Neural progenitor cell (in vitro differentiated cells): ENCODE measurements around the gene LMAN2.

Experiments used
- CTCF ChIP-seq: fragments of 200-600 bp; sonication (generic); IDR thresholded peaks from 2 replicates; pipeline ENCODE4 v1.5.1; 2017; ENCODE audit warnings: antibody characterized with exemption, mild to moderate bottlenecking
- EZH2 ChIP-seq: fragments of 200-600 bp; sonication (generic); IDR thresholded peaks from 2 replicates; pipeline ENCODE4 v1.6.1; 2017; ENCODE audit warnings: antibody characterized with exemption, mild to moderate bottlenecking, moderate library complexity

GRCh38 chr5:177315411-177315810 is 36.1 kb downstream of the LMAN2 start:
- TF ChIP-seq CTCF (no peak), EZH2 (no peak)
